ENCODE data around the gene RUNX2. TPM values are rescaled to one million over a fixed set of nuclear protein-coding genes. Genes with fewer than 3 reads are reported as not detected.

RUNX2 gene
- total and polyA plus RNA-seq, 9 of the 15 experiments (the other 6 are each of a cell fraction or from before 2014, with no cell fraction given) = 0.29 to 1.00 (median 0.43) TPM

DNA sequence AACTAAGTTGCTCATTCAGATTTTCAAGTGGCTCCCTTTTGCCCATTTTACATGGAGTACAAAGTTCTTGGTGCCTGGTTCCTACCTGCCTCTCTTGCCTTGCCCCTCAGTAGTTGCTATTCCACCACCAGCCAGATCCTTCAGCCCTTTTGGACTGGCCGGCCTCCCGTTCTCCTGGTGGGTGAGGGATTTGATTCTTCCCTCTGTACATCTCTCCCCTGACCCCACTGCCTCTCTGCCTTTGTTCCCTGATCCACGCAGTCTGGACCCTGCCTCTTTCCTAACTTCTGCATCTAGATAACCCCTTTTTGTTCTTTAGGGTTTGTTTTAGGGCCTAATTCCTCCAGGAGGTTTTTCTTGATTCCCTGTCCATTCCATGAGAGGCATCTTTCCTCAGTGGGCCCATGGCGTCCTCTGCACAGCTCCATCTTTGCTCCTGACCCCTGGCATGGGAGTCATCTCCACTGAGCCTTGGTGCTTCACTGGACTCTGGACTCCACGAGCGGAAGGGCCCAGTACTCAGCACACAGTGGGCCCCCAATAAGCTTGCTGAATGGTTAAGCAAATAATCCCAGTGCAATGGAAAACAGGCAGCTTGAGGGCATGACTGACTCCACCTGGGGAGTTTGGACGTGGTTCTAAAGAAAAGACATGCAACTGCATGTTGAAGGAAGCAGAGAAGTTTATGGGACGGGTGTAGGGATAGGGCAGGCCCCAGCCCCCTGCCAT lies 358.9 kb downstream of the RUNX2 start:
- Histone ChIP-seq H3K36me3 (ENCODE audit: control insufficient read depth, insufficient read depth, low read length) (no peaks in the 10 kb centered on the region), H3K79me2 (ENCODE audit: control insufficient read depth, insufficient read depth, low read length) (no peaks in the 10 kb centered on the region), H2AFZ (ENCODE audit: low read depth, low read length) (no peak overlapping the region), H3K9me3 (replicated peaks; ENCODE audit: control insufficient read depth, insufficient read depth, low read depth, low read length) (no peaks in the 10 kb centered on the region), H3K9ac (ENCODE audit: insufficient read depth in 1 of 2, low read depth in 2 of 2, low read length in 2 of 2) (no peak overlapping the region), H3K4me1 (replicated peaks in 1 of 2; ENCODE audit: control insufficient read depth in 2 of 2, insufficient read depth in 2 of 2, low read length in 2 of 2) (no peaks in the 10 kb centered on the region), H3K9me1 (ENCODE audit: control insufficient read depth, insufficient read depth, low read length) (no peaks in the 10 kb centered on the region), H3K4me2 (ENCODE audit: insufficient read depth, low read length) (no peak overlapping the region), H4K20me1 (replicated peaks; ENCODE audit: control insufficient read depth, insufficient read depth, low read length) (no peaks in the 10 kb centered on the region; the same call in 1 of the 2 replicates), H3K27ac (ENCODE audit: extremely low read depth, low read depth, low read length) (no peak overlapping the region), H3K4me3 (no peak overlapping the region), H3K27me3 (ENCODE audit: control insufficient read depth in 2 of 2, insufficient read depth in 2 of 2, low read length in 2 of 2) (peaks cover 0 to 17% of the 10 kb centered on the region in 2 experiments; a peak in 1 of 5 replicates)
- TF ChIP-seq HEY1 (CRISPR knock-in tag; IDR thresholded peaks at IDR 0.05; ENCODE audit: borderline replicate concordance) (no peak), UBTF (IDR thresholded peaks at IDR 0.05; ENCODE audit: borderline replicate concordance in 1 of 2, low read depth in 2 of 2, low read length in 2 of 2) (no peak), TBL1XR1 (IDR thresholded peaks at IDR 0.05; ENCODE audit: low read length in 2 of 2) (no peak), NFATC3 (IDR thresholded peaks at IDR 0.05) (no peak), ZNF561 (CRISPR knock-in tag; conservative IDR thresholded peaks at IDR 0.05) (no peak), ZNF431 (CRISPR knock-in tag; IDR thresholded peaks at IDR 0.05) (no peak), YY1 (IDR thresholded peaks at IDR 0.05; ENCODE audit: borderline replicate concordance in 1 of 3, control insufficient read depth in 1 of 3, extremely low read depth in 1 of 3, insufficient read depth in 3 of 3, insufficient read length in 1 of 3, insufficient replicate concordance in 2 of 3, low read depth in 1 of 3, low read length in 2 of 3) (no peak), RFX5 (IDR thresholded peaks at IDR 0.05; ENCODE audit: low read depth, low read length) (no peak), ZNF224 (CRISPR knock-in tag; IDR thresholded peaks at IDR 0.05) (no peak), MTA1 (IDR thresholded peaks at IDR 0.05; ENCODE audit: borderline replicate concordance) (no peak), PTTG1 (tag; IDR thresholded peaks at IDR 0.05; ENCODE audit: low read depth) (no peak), ZNF512 (tag; IDR thresholded peaks at IDR 0.05) (no peak)
- TF ChIP-seq, protein P1, sequence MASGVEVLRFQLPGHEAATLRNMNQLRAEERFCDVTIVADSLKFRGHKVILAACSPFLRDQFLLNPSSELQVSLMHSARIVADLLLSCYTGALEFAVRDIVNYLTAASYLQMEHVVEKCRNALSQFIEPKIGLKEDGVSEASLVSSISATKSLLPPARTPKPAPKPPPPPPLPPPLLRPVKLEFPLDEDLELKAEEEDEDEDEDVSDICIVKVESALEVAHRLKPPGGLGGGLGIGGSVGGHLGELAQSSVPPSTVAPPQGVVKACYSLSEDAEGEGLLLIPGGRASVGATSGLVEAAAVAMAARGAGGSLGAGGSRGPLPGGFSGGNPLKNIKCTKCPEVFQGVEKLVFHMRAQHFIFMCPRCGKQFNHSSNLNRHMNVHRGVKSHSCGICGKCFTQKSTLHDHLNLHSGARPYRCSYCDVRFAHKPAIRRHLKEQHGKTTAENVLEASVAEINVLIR (CRISPR knock-in tag; IDR thresholded peaks at IDR 0.05) = no peak
- TF ChIP-seq, protein P2, sequence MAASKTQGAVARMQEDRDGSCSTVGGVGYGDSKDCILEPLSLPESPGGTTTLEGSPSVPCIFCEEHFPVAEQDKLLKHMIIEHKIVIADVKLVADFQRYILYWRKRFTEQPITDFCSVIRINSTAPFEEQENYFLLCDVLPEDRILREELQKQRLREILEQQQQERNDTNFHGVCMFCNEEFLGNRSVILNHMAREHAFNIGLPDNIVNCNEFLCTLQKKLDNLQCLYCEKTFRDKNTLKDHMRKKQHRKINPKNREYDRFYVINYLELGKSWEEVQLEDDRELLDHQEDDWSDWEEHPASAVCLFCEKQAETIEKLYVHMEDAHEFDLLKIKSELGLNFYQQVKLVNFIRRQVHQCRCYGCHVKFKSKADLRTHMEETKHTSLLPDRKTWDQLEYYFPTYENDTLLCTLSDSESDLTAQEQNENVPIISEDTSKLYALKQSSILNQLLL (CRISPR knock-in tag; IDR thresholded peaks at IDR 0.05; ENCODE audit: borderline replicate concordance) = no peak
- DNase-seq (ENCODE audit: extremely low read depth in 1 of 4, low spot score in 3 of 4) = no peak
- intact Hi-C loops (cut with micrococcal nuclease) = no loop called here
- no TSS peak for BruUV-seq (replicated peaks)
- ATAC-seq = no peak
- in situ Hi-C loops (cut with MboI) = no loop called here
- no peak for FAIRE-seq
- POLR2A ChIA-PET = no interaction called here
- WGBS (ENCODE audit: insufficient coverage, low coverage, missing lambda C conversion rate) = 0% methylated on average over 8 of the region's 8 CpGs
- CTCF ChIA-PET (ENCODE audit: low intra/inter-chr PET ratio) = no interaction called here

Measured in K562 (cell line).